IgD-negative memory B cell (primary cell): ENCODE data around the gene SYTL3. TPM values are rescaled to one million over a fixed set of nuclear protein-coding genes. Genes with fewer than 3 reads are reported as not detected.
"Not testable (repeated sequence)": the region's sequence is repeated elsewhere in the genome, so short reads cannot be mapped to it uniquely, and the experiment has no call there.

Source experiments
- H3K27ac Mint-ChIP-seq, 3 donors: one replicate each; pipeline ENCODE4 v1.8.0; 2020 to 2022; ENCODE audit warnings: mild to moderate bottlenecking in 3 of 3, mixed read lengths in 3 of 3, moderate library complexity in 1 of 3
- H3K27me3 Mint-ChIP-seq: one replicate; pipeline ENCODE4 v1.8.0; 2021; ENCODE audit warnings: mixed read lengths
- H3K36me3 Mint-ChIP-seq: one replicate; pipeline ENCODE4 v1.8.0; 2020; ENCODE audit warnings: mild to moderate bottlenecking, mixed read lengths
- H3K4me1 Mint-ChIP-seq, 3 donors: one replicate each; pipeline ENCODE4 v1.8.0; 2020 to 2022; ENCODE audit warnings: mixed read lengths in 3 of 3, mild to moderate bottlenecking in 1 of 3
- H3K4me3 Mint-ChIP-seq, 4 donors: one replicate each; pipeline ENCODE4 v1.8.0; 2020 to 2022; ENCODE audit warnings: mild to moderate bottlenecking in 4 of 4, mixed read lengths in 4 of 4, moderate library complexity in 3 of 4
- H3K9me3 Mint-ChIP-seq, 3 donors: one replicate each; pipeline ENCODE4 v1.8.0; 2020 to 2021; ENCODE audit warnings: mixed read lengths in 3 of 3, mild to moderate bottlenecking in 1 of 3
- polyA plus RNA-seq: library from polyadenylated mRNA; unstranded; fragments of 300-500 nt; fragmentation: Illumina TruSeq; gene quantifications from one replicate; pipeline ENCODE4 v1.2.3, GENCODE V29; 2021

The SYTL3 gene, protein sequence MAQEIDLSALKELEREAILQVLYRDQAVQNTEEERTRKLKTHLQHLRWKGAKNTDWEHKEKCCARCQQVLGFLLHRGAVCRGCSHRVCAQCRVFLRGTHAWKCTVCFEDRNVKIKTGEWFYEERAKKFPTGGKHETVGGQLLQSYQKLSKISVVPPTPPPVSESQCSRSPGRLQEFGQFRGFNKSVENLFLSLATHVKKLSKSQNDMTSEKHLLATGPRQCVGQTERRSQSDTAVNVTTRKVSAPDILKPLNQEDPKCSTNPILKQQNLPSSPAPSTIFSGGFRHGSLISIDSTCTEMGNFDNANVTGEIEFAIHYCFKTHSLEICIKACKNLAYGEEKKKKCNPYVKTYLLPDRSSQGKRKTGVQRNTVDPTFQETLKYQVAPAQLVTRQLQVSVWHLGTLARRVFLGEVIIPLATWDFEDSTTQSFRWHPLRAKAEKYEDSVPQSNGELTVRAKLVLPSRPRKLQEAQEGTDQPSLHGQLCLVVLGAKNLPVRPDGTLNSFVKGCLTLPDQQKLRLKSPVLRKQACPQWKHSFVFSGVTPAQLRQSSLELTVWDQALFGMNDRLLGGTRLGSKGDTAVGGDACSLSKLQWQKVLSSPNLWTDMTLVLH
- 1.8 TPM for polyA plus RNA-seq

DNA sequence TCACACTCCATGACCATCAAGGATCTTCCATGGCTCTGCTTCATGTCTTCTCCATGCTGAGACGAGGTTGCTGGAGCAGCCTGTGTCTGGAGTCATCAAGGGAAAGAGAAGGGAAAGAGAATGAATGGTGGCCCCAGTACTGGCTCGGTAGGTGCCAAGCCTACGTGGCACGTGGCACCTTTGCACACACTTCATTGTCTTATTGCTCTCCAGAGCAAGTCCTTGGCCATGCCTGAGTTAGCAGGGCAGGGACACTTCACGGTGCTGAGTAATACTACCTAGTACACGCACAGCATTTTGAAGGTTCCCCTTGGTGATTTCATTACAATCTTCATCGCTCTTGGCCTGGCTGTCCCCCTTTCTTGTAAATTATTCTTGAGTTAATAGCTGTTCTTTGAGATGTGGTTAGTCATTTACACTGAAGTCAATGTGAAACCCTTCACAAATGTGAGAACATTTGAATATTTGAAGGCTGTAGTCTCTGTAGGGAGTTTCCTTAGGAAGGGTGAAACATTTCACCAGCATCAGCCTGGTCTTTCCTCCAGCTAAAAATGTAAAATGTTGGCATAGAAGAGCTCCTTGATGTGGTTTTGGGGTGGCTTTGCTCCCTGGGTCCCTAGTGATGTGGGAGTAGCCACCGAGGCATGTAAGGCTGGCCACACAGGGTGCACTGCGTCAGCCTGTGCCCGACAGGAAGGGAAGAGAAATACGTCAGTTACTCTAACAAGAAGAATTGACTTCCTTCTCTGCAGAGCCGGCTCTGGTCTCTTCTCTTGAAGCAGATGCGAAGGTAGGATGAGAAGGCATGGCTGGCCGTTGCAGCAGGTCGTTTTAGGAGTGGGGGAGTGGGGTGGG is at the start of gene SYTL3:
SYTL3 (plus strand) TSS at position 766 of the 855 bp plus-strand sequence. CDS start 13,215 bp downstream, outside the sequence.
- Mint-ChIP-seq H3K9me3 (no peaks in the 10 kb centered on the region), H3K27ac (peak within 1 kb of the TSS; percentile 84 to 98 (median 92)), H3K4me1 (peaks cover 12 to 41% (median 38%) of the 10 kb centered on the region in 3 donors), H3K4me3 (peak within 1 kb of the TSS; percentile 67 to 93 (median 82)), H3K36me3 (peaks cover 1% of the 10 kb centered on the region), H3K27me3 (no peaks in the 10 kb centered on the region)

DNA sequence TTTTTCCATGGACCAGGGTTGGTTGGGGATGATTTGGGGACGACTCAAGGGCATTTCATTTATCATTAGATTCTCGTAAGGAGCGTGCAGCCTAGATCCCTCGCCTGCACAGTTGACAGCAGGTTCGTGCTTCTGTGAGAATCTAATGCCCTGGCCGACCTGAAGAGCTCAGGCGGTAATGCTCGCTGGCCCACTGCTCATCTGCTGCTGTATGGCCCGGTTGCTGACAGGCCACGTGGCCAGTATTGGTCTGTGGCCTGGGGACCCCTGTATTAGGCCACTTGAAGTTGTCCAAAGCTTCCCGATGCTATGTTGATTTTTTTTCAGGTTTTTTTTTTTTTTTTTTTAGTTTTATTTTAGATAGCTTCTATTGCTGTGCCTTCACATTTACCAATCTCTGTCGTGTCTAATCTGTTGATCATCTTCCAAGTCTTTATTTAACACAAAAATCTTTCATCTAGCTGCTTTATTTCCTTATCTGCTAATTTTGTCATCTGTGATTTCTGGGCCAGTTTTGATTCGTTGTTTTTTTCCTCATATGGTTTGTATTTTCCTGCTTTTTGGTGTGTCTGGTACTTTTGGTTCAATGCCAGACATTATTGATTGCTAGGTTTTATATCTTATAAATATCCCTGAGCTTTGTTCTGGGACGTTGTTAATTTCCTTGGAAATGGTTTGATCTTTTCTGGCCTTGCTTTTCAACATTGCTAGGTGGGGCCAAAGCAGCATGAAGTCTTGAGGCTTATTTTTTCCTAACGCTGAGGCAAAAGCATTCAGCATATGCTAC is 46.4 kb upstream of the SYTL3 start:
- peaks cover 6% of the 10 kb centered on the region for H3K36me3 Mint-ChIP-seq
- no peak overlapping the region for H3K4me3 Mint-ChIP-seq
- H3K27me3 Mint-ChIP-seq = no peaks in the 10 kb centered on the region
- peak overlapping the region in 1 of 3 donors; percentile 19 for H3K27ac Mint-ChIP-seq
- H3K4me1 Mint-ChIP-seq = peaks cover 0 to 5% (median 2%) of the 10 kb centered on the region in 3 donors
- no peaks in the 10 kb centered on the region for H3K9me3 Mint-ChIP-seq

DNA sequence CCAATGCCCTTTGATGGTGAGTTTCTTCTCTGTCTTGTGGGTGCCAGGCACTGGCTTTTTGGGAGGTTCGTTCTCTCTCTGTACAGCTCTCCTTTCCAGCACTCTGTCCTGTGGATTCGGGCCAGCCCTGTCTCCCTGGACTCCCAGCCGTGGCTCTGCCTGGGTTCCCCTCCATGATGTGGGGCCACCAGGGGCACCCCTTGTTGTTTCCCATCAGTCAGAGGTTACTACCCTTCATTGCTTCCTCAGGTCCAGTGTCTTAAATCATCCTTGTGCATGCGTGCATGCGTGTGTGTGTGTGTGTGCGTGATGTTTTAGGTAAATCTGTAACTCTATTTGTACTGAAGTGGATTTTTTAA is 45.8 kb upstream of the SYTL3 start:
- H3K4me1 Mint-ChIP-seq = peaks cover 0 to 5% (median 2%) of the 10 kb centered on the region in 3 donors
- peak overlapping the region in 1 of 3 donors; percentile 74 for H3K27ac Mint-ChIP-seq
- no peak overlapping the region for H3K4me3 Mint-ChIP-seq
- H3K36me3 Mint-ChIP-seq = peaks cover 7% of the 10 kb centered on the region
- H3K27me3 Mint-ChIP-seq = no peaks in the 10 kb centered on the region
- no peaks in the 10 kb centered on the region for H3K9me3 Mint-ChIP-seq

DNA sequence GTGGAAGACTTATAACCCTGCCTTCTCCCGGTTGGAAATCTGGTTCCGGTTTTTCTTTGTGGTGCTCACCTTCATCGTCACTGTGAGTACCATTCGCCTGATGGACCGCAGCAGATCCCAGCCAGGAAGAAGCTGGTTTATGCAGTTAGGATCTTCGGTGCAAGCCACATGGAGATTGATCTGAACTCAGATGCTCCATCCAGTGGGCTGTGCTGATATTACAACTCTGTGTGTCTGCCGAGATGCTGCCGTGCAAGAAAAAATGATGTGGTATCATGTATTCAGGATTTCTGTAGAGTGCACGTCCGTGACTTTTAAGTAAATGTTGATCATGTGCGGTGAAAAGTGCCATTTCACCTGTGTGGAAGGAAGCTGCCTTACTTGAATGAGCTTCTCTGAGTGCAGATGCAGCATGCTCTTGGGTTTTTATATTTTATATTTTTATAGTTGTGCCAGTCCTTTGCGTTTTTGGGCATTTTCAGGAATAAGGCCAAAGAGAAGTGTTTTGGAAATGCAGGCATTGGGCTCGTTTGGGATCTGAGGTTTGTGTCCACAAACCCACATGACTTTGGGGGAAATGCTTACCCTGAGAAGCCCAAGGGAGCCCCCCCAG is 44.5 kb upstream of the SYTL3 start:
- H3K4me1 Mint-ChIP-seq = peaks cover 0 to 5% (median 2%) of the 10 kb centered on the region in 3 donors
- H3K36me3 Mint-ChIP-seq = peaks cover 4% of the 10 kb centered on the region
- no peaks in the 10 kb centered on the region for H3K27me3 Mint-ChIP-seq
- H3K27ac Mint-ChIP-seq = no peak overlapping the region
- H3K4me3 Mint-ChIP-seq = no peak overlapping the region
- H3K9me3 Mint-ChIP-seq = no peaks in the 10 kb centered on the region

DNA sequence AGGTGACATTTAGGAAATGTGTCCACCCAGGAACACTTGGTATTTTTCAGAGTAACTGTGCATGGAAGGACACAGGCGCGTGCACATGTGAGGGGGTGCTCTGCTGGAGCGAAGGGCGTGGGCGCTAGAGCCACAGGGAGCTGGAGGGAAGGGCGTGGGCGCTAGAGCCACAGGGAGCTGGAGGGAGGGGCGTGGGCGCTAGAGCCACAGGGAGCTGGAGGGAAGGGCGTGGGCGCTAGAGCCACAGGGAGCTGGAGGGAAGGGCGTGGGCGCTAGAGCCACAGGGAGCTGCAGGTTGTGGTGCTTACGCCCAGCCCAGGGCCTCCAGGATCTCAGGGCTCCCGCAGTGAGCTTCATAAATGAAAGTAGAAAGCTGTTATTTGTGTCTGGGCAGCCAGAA is 43.8 kb upstream of the SYTL3 start:
- H3K4me3 Mint-ChIP-seq, H3K27me3 Mint-ChIP-seq, H3K27ac Mint-ChIP-seq, H3K36me3 Mint-ChIP-seq, H3K4me1 Mint-ChIP-seq, H3K9me3 Mint-ChIP-seq: not testable (repeated sequence)

DNA sequence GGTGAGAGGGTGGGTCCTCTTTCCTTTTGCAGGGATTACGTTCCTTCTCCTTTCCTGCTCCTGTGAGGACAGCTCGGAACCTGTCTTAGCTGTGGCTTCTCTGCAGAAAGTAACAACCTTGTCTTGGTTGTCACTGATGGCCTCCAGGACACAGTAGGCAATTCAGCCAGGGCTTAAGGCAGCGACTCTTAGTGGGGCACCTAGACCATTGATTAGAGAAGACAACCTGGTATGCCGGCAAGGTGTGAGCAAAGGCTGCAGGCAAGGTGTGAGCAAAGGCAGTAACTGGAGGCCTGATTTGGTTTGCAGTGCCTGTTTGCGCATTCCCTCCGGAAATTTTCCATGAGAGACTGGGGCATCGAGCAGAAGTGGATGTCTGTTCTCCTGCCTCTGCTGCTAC is 42.9 kb upstream of the SYTL3 start:
- no peak overlapping the region for H3K27ac Mint-ChIP-seq
- H3K36me3 Mint-ChIP-seq = peaks cover 4% of the 10 kb centered on the region

DNA sequence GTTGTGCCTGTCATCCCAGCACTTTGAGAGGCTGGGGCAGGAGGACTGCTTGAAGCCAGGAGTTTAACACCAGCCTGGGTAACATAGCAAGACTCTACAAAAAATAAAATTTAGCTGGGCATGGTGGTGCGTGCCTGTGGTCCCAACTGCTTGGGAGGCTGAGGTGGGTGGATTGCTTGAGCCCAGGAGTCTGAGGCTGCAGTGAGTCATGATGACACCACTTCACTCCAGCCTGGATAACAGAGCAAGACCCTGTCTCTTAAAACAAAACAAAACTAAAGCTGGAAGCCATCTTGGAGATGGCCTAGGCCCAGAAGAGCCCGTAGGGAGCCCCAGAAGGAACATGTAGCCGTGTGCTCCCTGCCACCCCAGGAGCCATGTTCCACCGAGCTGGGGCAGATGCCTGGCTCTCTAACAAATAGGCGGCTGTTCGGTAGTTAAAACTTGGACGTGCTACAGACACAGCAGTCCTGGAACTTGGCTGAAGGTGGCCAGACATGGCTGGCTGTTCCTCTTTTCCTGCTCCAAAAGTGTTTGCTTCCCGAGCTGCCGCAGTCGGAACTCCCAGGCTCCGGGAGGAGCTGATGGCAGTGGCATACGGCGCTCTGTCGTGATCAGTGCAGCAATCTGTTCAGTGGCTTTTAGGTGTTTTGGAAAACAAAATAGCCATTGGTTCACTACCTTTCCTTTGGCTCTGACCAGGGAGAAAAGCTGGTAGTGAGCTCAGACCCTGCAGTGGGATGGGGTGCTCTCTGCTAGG is 42.3 kb upstream of the SYTL3 start:
- H3K4me1 Mint-ChIP-seq = peaks cover 0 to 5% (median 0%) of the 10 kb centered on the region in 3 donors
- no peak overlapping the region for H3K27ac Mint-ChIP-seq
- no peaks in the 10 kb centered on the region for H3K27me3 Mint-ChIP-seq
- peaks cover 3% of the 10 kb centered on the region for H3K36me3 Mint-ChIP-seq
- H3K4me3 Mint-ChIP-seq = no peak overlapping the region
- H3K9me3 Mint-ChIP-seq = no peaks in the 10 kb centered on the region

More for the DNA sequence above, 42.9 kb upstream of the SYTL3 start:
- H3K4me1 Mint-ChIP-seq = peaks cover 0 to 5% (median 1%) of the 10 kb centered on the region in 3 donors
- no peaks in the 10 kb centered on the region for H3K9me3 Mint-ChIP-seq
- no peaks in the 10 kb centered on the region for H3K27me3 Mint-ChIP-seq
- H3K4me3 Mint-ChIP-seq = no peak overlapping the region

DNA sequence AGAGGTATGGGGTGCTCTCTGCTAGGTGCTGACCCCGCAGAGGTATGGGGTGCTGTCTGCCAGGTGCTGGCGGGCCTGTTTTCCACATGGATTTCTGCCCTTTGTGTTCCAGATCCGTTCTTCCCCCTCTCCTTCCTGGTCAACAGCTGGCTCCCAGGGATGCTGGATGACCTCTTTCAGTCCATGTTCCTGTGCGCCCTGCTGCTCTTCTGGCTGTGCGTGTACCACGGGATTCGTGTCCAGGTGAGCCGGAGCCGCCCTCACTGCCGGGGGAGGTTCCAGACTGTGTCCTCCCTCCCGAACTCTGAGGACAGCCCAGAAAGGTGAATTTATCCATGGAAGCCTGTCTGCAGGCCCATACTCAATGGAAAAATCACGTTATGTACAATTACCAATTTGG is 41.6 kb upstream of the SYTL3 start:
- H3K4me1 Mint-ChIP-seq = peaks cover 0 to 5% (median 0%) of the 10 kb centered on the region in 3 donors
- H3K27me3 Mint-ChIP-seq = no peaks in the 10 kb centered on the region
- no peak overlapping the region for H3K27ac Mint-ChIP-seq
- H3K9me3 Mint-ChIP-seq = no peaks in the 10 kb centered on the region
- H3K4me3 Mint-ChIP-seq = no peak overlapping the region
- peaks cover 5% of the 10 kb centered on the region for H3K36me3 Mint-ChIP-seq

DNA sequence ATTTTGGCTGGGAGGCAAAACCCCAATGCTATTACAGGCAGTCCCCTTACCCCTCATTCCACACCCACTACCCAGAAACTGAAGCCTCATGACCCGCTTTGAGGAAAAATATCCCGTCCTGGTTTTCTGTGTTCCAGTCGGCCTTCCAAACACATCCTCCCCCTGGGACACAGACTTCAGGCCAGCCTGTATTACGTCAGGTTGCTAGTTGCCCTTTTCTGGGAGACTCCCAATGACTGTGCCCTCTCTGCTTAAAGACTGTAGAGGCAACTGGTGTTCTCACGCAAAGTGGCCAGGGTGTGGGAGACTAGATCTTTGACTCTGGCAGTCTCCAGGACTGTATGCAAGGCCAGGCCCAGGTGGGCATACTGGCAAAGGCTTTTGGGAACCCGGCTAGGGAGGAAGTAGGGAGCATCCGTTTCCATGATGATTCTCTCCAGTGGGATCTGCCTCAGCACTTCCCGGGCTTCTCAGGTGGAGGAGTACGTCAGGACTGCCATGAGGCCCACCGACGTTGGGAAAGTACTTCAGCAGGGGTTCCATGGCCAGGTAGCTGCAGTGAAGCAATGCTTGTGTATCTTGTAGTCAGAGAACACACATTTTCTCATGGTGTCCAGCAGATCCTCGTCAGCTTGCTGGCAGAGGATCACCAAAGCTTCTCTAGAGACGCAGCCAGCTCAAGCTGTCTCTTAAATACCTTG is 40.2 kb upstream of the SYTL3 start:
- Mint-ChIP-seq H3K9me3 (peaks cover 0 to 2% (median 0%) of the 10 kb centered on the region in 3 donors), H3K27me3 (no peaks in the 10 kb centered on the region), H3K4me1 (peaks cover 0 to 3% (median 0%) of the 10 kb centered on the region in 3 donors), H3K4me3 (no peak overlapping the region), H3K27ac (no peak overlapping the region), H3K36me3 (peaks cover 9% of the 10 kb centered on the region)

DNA sequence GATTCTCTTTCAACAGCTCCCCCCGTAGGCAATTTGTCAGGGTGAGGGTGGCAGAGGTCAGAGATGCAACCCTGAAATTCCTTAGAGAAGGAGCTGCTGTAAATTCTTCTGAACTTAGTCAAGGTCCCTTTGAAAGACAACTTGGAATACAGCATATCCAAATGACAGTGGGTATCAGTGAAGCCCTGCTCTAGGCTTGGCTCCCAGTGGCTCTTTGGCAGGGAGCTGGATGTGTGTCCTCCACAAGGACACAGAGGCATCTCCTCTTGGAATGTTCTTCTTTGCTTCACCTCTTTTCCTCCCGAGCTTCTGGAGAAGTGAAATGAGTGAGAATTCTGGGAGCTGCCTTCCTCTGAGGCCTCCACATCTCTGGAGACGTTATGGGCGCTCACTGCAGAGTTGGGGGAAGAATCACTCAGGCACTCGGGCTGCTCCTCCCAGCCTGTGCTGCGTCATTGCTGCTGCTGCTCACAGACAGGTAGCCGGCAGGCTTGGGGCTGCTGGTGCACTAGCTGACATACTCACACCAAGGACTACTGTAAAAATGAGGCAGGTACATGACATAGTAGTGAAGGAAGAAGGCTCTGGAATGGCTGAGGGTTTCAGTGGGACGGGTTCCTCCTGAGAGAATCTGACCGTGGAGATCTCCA is 39.4 kb upstream of the SYTL3 start:
- H3K27ac Mint-ChIP-seq = peak overlapping the region in 1 of 3 donors; percentile 67
- H3K4me1 Mint-ChIP-seq = peaks cover 0 to under 1% (median 0%) of the 10 kb centered on the region in 3 donors
- H3K36me3 Mint-ChIP-seq = peaks cover 16% of the 10 kb centered on the region
- no peak overlapping the region for H3K4me3 Mint-ChIP-seq
- H3K9me3 Mint-ChIP-seq = peaks cover 0 to 4% (median 0%) of the 10 kb centered on the region in 3 donors
- no peaks in the 10 kb centered on the region for H3K27me3 Mint-ChIP-seq

DNA sequence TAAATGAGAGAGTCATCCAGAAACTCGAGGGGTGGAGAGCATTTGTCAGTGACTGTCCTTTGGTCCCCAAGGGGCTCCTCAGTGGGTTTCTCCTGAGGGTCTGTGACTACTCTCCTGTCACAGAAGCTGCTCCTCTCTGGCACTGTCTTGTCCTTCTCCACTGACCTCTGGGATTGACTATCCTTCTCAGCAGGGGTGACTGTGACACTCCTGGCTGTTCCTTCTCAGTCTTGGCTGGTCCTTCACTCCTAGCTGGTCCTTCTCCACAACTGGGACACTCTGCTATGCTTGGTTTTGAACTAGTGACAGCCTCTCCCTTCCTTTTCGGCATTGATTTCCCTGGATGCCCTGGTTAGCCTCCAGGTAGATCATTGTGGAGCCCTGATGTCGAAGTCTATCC is 38.8 kb upstream of the SYTL3 start:
- H3K9me3 Mint-ChIP-seq = peaks cover 0 to 4% (median 0%) of the 10 kb centered on the region in 3 donors
- H3K4me1 Mint-ChIP-seq = no peaks in the 10 kb centered on the region
- H3K27ac Mint-ChIP-seq = no peak overlapping the region
- H3K27me3 Mint-ChIP-seq = no peaks in the 10 kb centered on the region
- peaks cover 21% of the 10 kb centered on the region for H3K36me3 Mint-ChIP-seq
- no peak overlapping the region for H3K4me3 Mint-ChIP-seq

DNA sequence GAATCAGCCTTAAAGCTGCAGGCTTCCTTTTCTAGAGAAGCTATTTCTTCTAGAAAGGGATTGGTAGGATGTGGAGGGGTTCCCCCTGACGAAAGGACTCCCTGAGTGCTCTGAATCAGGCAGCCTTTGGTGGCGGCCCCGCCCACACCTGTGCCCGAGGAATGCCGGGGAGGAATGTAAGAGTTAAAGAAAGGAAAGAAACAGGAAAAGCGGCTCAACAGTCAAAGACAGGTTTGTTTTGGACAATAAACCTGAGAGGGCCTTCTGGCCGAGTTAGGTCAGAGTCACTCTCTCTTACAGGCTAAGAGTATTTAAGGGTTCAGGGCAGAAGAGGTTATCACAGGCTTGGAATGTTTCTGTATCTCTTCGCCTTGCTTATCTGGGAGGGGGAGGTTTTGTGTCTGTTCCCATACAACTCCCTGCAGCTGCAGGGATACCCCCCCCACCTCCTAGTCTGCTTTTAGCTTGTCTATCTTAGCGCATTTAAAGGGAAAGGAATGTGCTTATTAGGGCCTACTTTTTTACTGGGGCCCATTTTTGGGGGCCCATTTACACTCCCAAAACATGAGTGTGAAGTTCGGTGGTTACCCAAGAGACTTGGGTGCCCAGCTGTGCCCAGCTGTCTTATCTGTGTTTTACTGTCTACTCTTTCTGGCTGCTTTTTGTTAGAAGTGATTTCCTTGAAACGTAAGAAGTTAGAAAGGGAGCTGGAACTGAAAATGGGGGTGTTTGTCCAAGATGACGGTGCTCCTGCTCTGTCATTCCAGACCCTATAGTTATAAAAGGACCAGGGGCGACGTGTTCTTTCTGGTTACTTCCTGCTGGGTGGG is 38.1 kb upstream of the SYTL3 start:
- Mint-ChIP-seq H3K9me3 (peaks cover 0 to 4% (median 0%) of the 10 kb centered on the region in 3 donors), H3K27me3 (no peaks in the 10 kb centered on the region), H3K27ac (no peak overlapping the region), H3K4me1 (no peaks in the 10 kb centered on the region), H3K36me3 (peaks cover 24% of the 10 kb centered on the region), H3K4me3 (no peak overlapping the region)
